HCT116 (cell line): ENCODE data around the gene TALDO1. TPM values are rescaled to one million over a fixed set of nuclear protein-coding genes. Genes with fewer than 3 reads are reported as not detected.

Experiments
- ATAC-seq: fragments of 200-7000 bp; cut with Tn5 transposase; 2 replicates; pipeline ENCODE4 v1.9.1; 2020; ENCODE audit warnings: mild to moderate bottlenecking, moderate library complexity
- BruUV-seq: library from RNA; stranded (reverse); fragments of 400-500 nt; replicated peaks from 2 replicates; lab custom pipeline; 2021; lab: Mats Ljungman, UMichigan
- CTCF ChIA-PET: fragments of 300-600 bp; sonication (Branson Sonifier 250); formaldehyde crosslinking; loops from one replicate; lab custom pipeline; 2021; ENCODE audit warnings: antibody characterized with exemption; lab: Charles Lee
- POLR2A ChIA-PET: fragments of 300-600, 350-600 bp; sonication (Branson Sonifier 250); formaldehyde crosslinking; loops from one replicate; lab custom pipeline; 2021; ENCODE audit warnings: antibody characterized with exemption; lab: Charles Lee
- RAD21 ChIA-PET, 2 experiments: fragments of 300-600 bp; sonication (Branson Sonifier 250); formaldehyde crosslinking; loops; one replicate each; lab custom pipeline; 2023; ENCODE audit warnings: low total read pairs in 2 of 2; ENCODE audit not compliant: uncharacterized antibody in 2 of 2, unreplicated experiment in 2 of 2, low non-redundant PET in 1 of 2; lab: Charles Lee
- DNase-seq: peaks from one replicate; pipeline ENCODE4 v3.0.0-alpha.2; 2010; ENCODE audit warnings: low read depth, low spot score
- H2AFZ ChIP-seq: fragments of 200-600 bp; shearing (Covaris generic), sonication (generic); 2 replicates; pipeline ENCODE4 v1.6.1; 2017; ENCODE audit warnings: low read depth, mixed run types, mixed read lengths, antibody characterized with exemption, low read length; ENCODE audit not compliant: poor library complexity, severe bottlenecking
- H3K27ac ChIP-seq: 2 replicates; pipeline ENCODE4 v1.5.1; 2012; ENCODE audit warnings: low read depth, low read length
- H3K27me3 ChIP-seq: fragments of 200-600 bp; sonication (generic); 2 replicates; pipeline ENCODE4 v1.6.1; 2016; ENCODE audit warnings: mixed run types, low read length, mixed read lengths; ENCODE audit not compliant: insufficient read depth
- H3K36me3 ChIP-seq, 2 experiments: fragments of 200-500 bp in 1 of 2; fragments of 200-600 bp in 1 of 2; sonication (Bioruptor generic) in 1 of 2; sonication (generic) in 1 of 2; 2 replicates each; pipeline versions ENCODE4 v1.5.1 to v1.6.1; 2014 to 2016; ENCODE audit warnings: low read length in 2 of 2, inconsistent platforms in 1 of 2, mixed read lengths in 1 of 2, mixed run types in 1 of 2; ENCODE audit not compliant: insufficient read depth in 2 of 2, control insufficient read depth in 1 of 2
- H3K4me1 ChIP-seq, 2 experiments: fragments of 200-600 bp in 1 of 2; sonication (generic) in 1 of 2; 2 replicates each; pipeline versions ENCODE4 v1.5.1 to v1.6.1; 2012 to 2017; ENCODE audit warnings: low read length in 2 of 2, inconsistent platforms in 1 of 2, mild to moderate bottlenecking in 1 of 2, mixed read lengths in 1 of 2, mixed run types in 1 of 2, moderate library complexity in 1 of 2; ENCODE audit not compliant: insufficient read depth in 2 of 2, control insufficient read depth in 1 of 2
- H3K4me2 ChIP-seq: fragments of 200-600 bp; sonication (generic); 2 replicates; pipeline ENCODE4 v1.6.1; 2017; ENCODE audit warnings: mixed run types, low read length, mixed read lengths
- H3K4me3 ChIP-seq, 2 experiments: fragments of 200-600 bp in 1 of 2; sonication (generic) in 1 of 2; replicated peaks in 1 of 2; 2 replicates each; pipeline ENCODE4 v1.5.1; 2011 to 2016; ENCODE audit warnings: low read length in 2 of 2, control low read depth in 1 of 2, low read depth in 1 of 2, mild to moderate bottlenecking in 1 of 2, mixed read lengths in 1 of 2, mixed run types in 1 of 2
- H3K79me2 ChIP-seq: fragments of 200-600 bp; sonication (generic); 2 replicates; pipeline ENCODE4 v1.6.1; 2017; ENCODE audit warnings: mild to moderate bottlenecking, mixed run types, low read length, moderate library complexity, mixed read lengths; ENCODE audit not compliant: insufficient read depth
- H3K9ac ChIP-seq: fragments of 200-600 bp; sonication (generic); 2 replicates; pipeline ENCODE4 v1.6.1; 2016; ENCODE audit warnings: low read length, mixed read lengths
- H3K9me2 ChIP-seq: fragments of 200-600 bp; sonication (generic), shearing (Covaris generic); 2 replicates; pipeline ENCODE4 v1.6.1; 2017; ENCODE audit warnings: mixed run types, mild to moderate bottlenecking, moderate library complexity; ENCODE audit not compliant: insufficient read depth
- H3K9me3 ChIP-seq, 2 experiments: fragments of 200-500 bp in 1 of 2; fragments of 200-600 bp in 1 of 2; sonication (Bioruptor generic) in 1 of 2; sonication (generic) in 1 of 2; 2 replicates each; pipeline ENCODE4 v1.6.1; 2014 to 2017; ENCODE audit warnings: low read length in 2 of 2, mixed read lengths in 2 of 2, inconsistent platforms in 1 of 2, low read depth in 1 of 2, mild to moderate bottlenecking in 1 of 2, mixed run types in 1 of 2, moderate library complexity in 1 of 2; ENCODE audit not compliant: control insufficient read depth in 1 of 2, insufficient read depth in 1 of 2
- H4K20me1 ChIP-seq: fragments of 200-600 bp; sonication (generic), shearing (Covaris generic); 2 replicates; pipeline ENCODE4 v1.6.1; 2017; ENCODE audit warnings: mixed run types, mild to moderate bottlenecking, moderate library complexity; ENCODE audit not compliant: insufficient read depth
- CBX3 ChIP-seq: IDR thresholded peaks from 2 replicates; pipeline ENCODE4 v1.6.1; 2012; ENCODE audit warnings: low read depth
- CEBPB ChIP-seq: IDR thresholded peaks from 2 replicates; pipeline ENCODE4 v1.6.1; 2012; ENCODE audit warnings: low read depth
- EGR1 ChIP-seq: IDR thresholded peaks from 2 replicates; pipeline ENCODE4 v1.6.1; 2012; ENCODE audit warnings: low read depth
- ELF1 ChIP-seq: IDR thresholded peaks from 2 replicates; pipeline ENCODE4 v1.6.1; 2012; ENCODE audit warnings: low read depth, borderline replicate concordance
- EZH2phosphoT487 ChIP-seq: fragments of 200-600 bp; IDR thresholded peaks from 2 replicates; pipeline ENCODE4 v1.6.1; 2018; ENCODE audit warnings: antibody characterized with exemption, borderline replicate concordance
- FOSL1 ChIP-seq: IDR thresholded peaks from 2 replicates; pipeline ENCODE4 v1.6.1; 2012; ENCODE audit warnings: low read depth
- JUND ChIP-seq: IDR thresholded peaks from 2 replicates; pipeline ENCODE4 v1.6.1; 2012
- MAX ChIP-seq: IDR thresholded peaks from 2 replicates; pipeline ENCODE4 v1.6.1; 2012
- RAD21 ChIP-seq: IDR thresholded peaks from 2 replicates; pipeline ENCODE4 v1.6.1; 2012; ENCODE audit warnings: low read depth, mild to moderate bottlenecking
- REST ChIP-seq: IDR thresholded peaks from 2 replicates; pipeline ENCODE4 v1.6.1; 2012; ENCODE audit warnings: low read depth
- SP1 ChIP-seq: IDR thresholded peaks from 2 replicates; pipeline ENCODE4 v1.6.1; 2012; ENCODE audit warnings: low read depth
- SRF ChIP-seq: IDR thresholded peaks from 2 replicates; pipeline ENCODE4 v1.6.1; 2012; ENCODE audit warnings: low read depth
- TCF7L2 ChIP-seq: IDR thresholded peaks from 2 replicates; pipeline ENCODE4 v1.7.0; 2011; ENCODE audit warnings: borderline replicate concordance, inconsistent platforms; ENCODE audit not compliant: insufficient read depth, insufficient read length; ENCODE audit errors: extremely low read depth
- ZBTB33 ChIP-seq: IDR thresholded peaks from 2 replicates; pipeline ENCODE4 v1.6.1; 2011; ENCODE audit warnings: mild to moderate bottlenecking, low read length, moderate library complexity; ENCODE audit not compliant: insufficient replicate concordance; ENCODE audit errors: extremely low read depth
- intact Hi-C: fragments of 100-400 bp; cut with micrococcal nuclease; formaldehyde crosslinking; loops from 2 replicates; pipeline ENCODE4 v1.10.0; 2022
- total RNA-seq: library from RNA; stranded (reverse); gene quantifications from one replicate; pipeline ENCODE4 v1.2.1, GENCODE V29; 2021; ENCODE audit not compliant: unreplicated experiment

The TALDO1 gene
- total RNA-seq, 1 experiment from 2014 or later, result 242 TPM

- no peak overlapping the region for H3K4me3 ChIP-seq
- no peaks in the 10 kb centered on the region for H3K9me2 ChIP-seq
- H4K20me1 ChIP-seq, result no peaks in the 10 kb centered on the region
- H3K9me3 ChIP-seq, result no peaks in the 10 kb centered on the region
- H3K4me2 ChIP-seq, result no peak overlapping the region
- TF ChIP-seq TCF7L2 (no peak), RAD21 (no peak), EZH2phosphoT487 (no peak), ZBTB33 (no peak), ELF1 (no peak)
- TF ChIP-seq, all 23 proteins: peak for 0
- no TSS peak for BruUV-seq
- RAD21 ChIA-PET, result no interaction called here
- CTCF ChIA-PET, result no interaction called here
- Histone ChIP-seq H3K79me2 (peaks cover 19% of the 10 kb centered on the region; the same call in 1 of the 2 replicates), H3K27ac (no peak overlapping the region), H3K4me1 (peaks cover 14 to 22% of the 10 kb centered on the region in 2 experiments), H3K36me3 (0 out of 4 replicates have a peak, but pooled peaks cover 0 to 6% of the 10 kb centered on the region in 2 experiments), H2AFZ (no peak overlapping the region), H3K9ac (no peak overlapping the region), H3K27me3 (no peaks in the 10 kb centered on the region)
- DNase-seq, result no peak
- ATAC-seq, result no peak
- intact Hi-C loops, result no loop called here
- POLR2A ChIA-PET, result no interaction called here
These were observed 32.8 kb upstream of the TALDO1 start for GRCh38 chr11:714436-714835.

- H3K4me3 ChIP-seq, result no peak overlapping the region
- no peak overlapping the region for H3K4me2 ChIP-seq
- peaks cover 3 to 8% of the 10 kb centered on the region in 2 experiments; a peak in 2 of 4 replicates for H3K36me3 ChIP-seq
- H2AFZ ChIP-seq, result no peak overlapping the region
- H3K9me3 ChIP-seq, result no peaks in the 10 kb centered on the region
- peaks cover 0 to 12% of the 10 kb centered on the region in 2 experiments; a peak in 2 of 4 replicates for H3K4me1 ChIP-seq
- RAD21 ChIA-PET, result no interaction called here
- no peaks in the 10 kb centered on the region for H3K27me3 ChIP-seq
- TF ChIP-seq CBX3, result no peak
- no peak for TF ChIP-seq MAX
- TF ChIP-seq SP1, result no peak
- TF ChIP-seq REST, result no peak
- TF ChIP-seq JUND, result no peak
- no peak for TF ChIP-seq EGR1
- no peak for TF ChIP-seq FOSL1
- TF ChIP-seq CEBPB, result no peak
- TF ChIP-seq SRF, result no peak
- TF ChIP-seq, all 23 proteins: peak for 0
- H3K9ac ChIP-seq, result no peak overlapping the region
- ATAC-seq (no peak), DNase-seq (no peak)
- no peak overlapping the region for H3K27ac ChIP-seq
- H3K9me2 ChIP-seq, result no peaks in the 10 kb centered on the region
- H4K20me1 ChIP-seq, result no peaks in the 10 kb centered on the region
- POLR2A ChIA-PET, result interaction anchor here (0.7 kb wide), 1 partner anchor 55 kb away, joined by 3 read pairs; no protein-coding TSS in a partner anchor
- no TSS peak for BruUV-seq
- CTCF ChIA-PET, result interaction anchor here (1.3 kb wide), 1 partner anchor 24 kb away, joined by 5 read pairs; the partner anchor contains the start of genes DEAF1 and TMEM80
- intact Hi-C loops, result no loop called here
- peaks cover 8% of the 10 kb centered on the region; the same call in 1 of the 2 replicates for H3K79me2 ChIP-seq
These were observed 27.8 kb upstream of the TALDO1 start for GRCh38 chr11:719214-720016.
